Measurements from ENCODE around the gene PPY. TPM values are rescaled to one million over a fixed set of nuclear protein-coding genes. Genes with fewer than 3 reads are reported as not detected.
"Not testable (repeated sequence)": the region's sequence is repeated elsewhere in the genome, so short reads cannot be mapped to it uniquely, and the experiment has no call there.

The PPY gene
- total RNA-seq, 1 donor from 2014 or later: not detected

DNA sequence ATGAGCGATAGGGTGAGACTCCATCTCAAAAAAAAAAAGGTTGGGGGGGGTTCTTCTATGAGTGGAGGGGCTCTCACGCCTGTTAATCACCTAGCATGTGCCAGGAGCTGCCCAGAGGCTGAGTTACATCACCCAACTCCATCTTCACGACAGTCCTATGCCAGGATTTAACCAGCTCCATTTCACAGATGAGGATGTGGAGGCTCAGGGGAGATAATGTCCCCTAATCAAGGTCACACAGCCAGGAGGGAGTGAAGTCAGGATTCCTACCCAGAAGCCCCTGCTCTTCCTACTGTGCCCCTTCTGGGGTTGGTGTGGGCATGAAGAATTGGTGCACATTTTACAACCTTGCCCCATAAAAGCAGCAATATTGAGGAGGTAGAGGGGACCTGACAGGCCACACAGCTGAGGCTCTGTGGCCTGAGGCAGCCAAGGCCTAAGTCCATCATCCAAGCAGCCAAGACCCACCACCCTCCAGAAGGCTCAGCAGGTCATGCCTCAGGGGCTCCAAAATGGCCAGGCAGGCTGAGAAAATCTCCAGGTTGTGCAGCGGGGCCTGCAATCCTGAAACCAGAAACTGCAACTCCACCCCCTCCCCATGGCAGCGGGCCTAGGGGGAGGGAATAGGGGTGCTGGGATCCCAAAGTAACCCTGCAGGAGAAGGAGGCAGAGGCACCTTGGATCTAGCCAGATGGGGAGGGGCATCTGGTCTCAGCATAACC, 6.9 kb downstream of the PPY start:
- FAIRE-seq: no peak
- DNase-seq (ENCODE audit: low spot score in 2 of 2): no peak

GRCh38 chr17:43932923-43933322, 9.4 kb downstream of the PPY start:
- DNase-seq (ENCODE audit: low spot score in 2 of 2): no peak
- FAIRE-seq: no peak

GRCh38 chr17:43932357-43932756, 9.9 kb downstream of the PPY start:
- FAIRE-seq: no peak
- no peak for DNase-seq (ENCODE audit: low spot score in 2 of 2)

- FAIRE-seq: no peak
Observed at GRCh38 chr17:43931062-43931571, 11.2 kb downstream of the PPY start.

DNA sequence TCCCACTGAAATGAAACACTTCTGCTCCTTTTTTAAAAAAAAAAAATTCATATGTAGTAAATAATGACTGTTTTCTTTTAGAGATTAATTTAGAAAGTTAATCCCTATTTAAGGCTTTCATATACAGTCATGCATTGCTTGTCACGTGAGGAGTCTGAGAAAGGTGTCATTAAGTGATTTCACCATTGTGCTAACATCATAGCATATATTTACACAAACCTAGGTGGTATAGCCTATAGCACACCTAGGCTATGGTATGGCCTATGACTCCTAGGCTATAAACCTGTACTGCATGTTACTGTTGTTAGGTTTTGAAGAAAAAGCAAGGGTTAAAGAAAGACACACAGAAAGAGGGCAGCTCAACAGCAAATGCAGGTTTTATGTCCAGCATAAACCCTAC, 13.7 kb downstream of the PPY start:
- FAIRE-seq: no peak
- no peak for DNase-seq (ENCODE audit: low spot score in 2 of 2)

More at GRCh38 chr17:43931062-43931571, 11.2 kb downstream of the PPY start:
- DNase-seq (ENCODE audit: low spot score in 2 of 2): no peak

GRCh38 chr17:43927929-43928328, 14.3 kb downstream of the PPY start:
- DNase-seq (ENCODE audit: low spot score in 2 of 2); FAIRE-seq: not testable (repeated sequence)

DNA sequence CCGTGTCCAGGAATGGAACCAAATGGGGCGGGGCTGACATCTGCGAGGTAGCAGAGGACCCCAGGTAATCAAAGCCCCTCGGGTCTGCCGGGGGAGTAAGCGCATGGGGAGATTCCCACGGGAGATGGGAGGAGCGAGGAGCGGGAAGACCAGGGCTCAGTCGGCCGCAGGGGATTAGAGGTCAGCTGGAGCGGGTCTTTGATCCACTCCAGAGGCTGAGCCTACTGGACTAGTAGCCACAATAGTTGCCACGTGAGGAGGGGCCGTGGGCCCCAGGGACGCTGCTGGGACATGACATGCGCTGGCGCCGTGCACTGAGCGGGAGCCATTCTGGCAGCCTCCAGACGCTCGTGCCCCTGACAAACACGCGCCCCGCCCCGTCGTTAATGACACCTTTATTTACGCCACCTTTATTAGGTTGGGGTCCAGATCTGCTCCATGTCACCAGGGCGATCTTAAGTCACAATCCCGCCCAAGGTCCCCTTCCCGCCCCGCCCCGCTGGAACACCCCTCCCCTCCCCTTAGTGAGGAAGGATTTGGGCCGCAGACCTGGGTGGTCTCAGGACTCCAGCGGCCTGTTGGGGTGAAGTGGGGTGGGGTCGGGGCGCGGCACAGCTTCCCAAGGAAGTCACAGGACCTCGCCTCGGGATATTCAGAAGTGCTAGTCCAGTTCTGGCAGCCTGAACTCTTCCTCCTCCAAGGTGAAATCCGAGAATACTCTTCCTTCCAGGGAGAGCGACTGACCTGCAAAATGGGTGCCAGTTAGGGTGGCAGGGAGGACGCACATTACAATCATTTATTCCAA, 15.0 kb downstream of the PPY start:
- FAIRE-seq: no peak
- DNase-seq (ENCODE audit: low spot score in 2 of 2): peak in 1 of 2 donors; percentile 36

DNA sequence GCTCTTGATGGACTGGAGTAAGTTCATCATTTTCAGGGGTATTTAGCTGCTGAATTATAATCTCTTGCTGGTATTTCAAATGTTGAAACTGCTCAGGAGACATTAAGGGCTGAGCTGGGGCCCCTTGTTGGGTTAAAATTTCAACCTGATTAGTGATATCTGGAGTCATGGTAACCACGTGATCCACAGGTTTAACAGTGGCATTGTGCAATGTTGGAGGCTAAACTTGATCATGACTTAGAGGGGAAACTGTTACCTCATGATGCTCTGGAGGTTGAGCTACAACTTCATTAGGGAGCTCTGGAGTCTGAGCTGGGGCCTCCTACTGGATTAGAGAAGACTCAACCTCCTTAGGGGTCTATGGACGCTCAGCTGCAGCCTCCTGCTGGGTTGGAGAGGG, 17.7 kb downstream of the PPY start:
- DNase-seq (ENCODE audit: low spot score in 2 of 2) (no peak), FAIRE-seq (no peak)

GRCh38 chr17:43920500-43921095, 21.7 kb downstream of the PPY start:
- FAIRE-seq (no peak), DNase-seq (ENCODE audit: low spot score in 2 of 2) (no peak)

DNA sequence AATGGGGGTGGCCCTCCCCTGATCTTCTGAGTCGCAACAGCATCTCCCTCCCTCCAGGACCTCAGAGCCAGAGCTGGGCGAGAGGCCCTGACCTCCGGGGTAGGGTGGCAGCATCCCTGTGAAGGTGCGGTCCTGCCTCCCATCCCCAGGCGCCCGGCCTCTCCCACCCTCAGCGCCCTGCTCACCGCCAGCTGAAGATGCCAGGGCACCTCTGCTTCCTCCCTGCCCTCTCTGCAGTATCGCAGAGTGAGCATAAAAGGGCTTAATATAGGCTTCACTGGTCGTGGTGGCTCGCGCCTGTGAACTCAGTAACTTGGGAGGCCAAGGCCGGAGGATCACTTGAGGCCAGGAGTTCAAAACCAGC, 24.3 kb downstream of the PPY start:
- no peak for DNase-seq (ENCODE audit: low spot score in 2 of 2)
- no peak for FAIRE-seq

DNA sequence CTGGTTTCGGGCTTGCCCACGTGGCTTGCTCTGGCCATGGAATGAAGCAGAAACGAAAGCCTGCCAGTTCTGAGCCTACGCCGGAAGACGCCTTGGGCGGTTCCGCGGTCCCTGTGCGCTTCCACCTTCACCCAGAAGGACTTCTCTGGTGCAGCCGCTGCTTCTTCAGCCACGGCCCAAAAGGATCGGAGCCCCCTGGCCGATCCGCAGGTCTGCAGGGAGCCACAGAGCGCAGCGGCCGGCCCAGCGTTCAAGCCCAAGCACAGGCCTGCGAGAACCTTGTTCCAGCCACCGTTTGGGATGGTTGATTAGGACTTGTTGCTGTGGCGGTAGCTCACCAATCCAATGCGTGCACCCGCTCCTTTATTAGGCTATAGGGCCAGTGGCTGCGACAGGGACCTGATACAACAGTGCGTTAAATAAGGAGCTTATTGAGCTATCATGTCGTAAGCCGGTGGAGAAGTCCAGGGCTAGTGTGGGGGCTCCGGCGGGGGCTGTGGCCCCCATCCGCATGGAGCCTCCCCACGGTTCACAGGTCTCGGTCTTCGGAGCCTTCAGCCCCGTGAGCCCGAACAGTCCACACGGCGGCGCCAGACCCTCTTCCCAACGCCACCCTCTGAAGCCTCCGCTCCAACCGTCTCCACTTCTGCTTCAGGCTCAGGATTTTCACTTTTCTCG, 24.8 kb downstream of the PPY start:
- FAIRE-seq: no peak

GRCh38 chr17:43917016-43917347, 25.3 kb downstream of the PPY start:
- FAIRE-seq: no peak
- DNase-seq (ENCODE audit: low spot score in 2 of 2): no peak

More for the DNA sequence above, 24.8 kb downstream of the PPY start:
- no peak for DNase-seq (ENCODE audit: low spot score in 2 of 2)

- FAIRE-seq (no peak), DNase-seq (ENCODE audit: low spot score in 2 of 2) (no peak)
Observed at GRCh38 chr17:43916385-43916784, 25.9 kb downstream of the PPY start.

DNA sequence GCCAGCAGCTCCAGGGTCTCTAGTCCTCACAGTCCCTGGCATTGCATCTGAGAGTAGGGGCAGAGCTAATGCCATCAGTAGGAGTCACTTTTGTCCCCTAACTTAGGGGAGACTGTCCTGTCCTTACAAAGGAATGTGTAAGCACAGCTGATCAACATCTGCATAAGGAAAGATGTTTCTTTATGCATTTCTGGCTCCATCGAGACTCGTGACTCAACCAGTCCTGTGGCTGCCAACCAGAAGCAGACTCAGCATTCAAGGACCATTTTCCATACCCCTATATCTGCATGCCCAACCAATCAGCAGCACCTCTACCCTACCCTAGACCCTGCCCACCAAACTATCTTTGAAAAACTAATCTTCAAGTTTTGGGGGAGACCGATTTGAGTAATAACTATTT, 26.7 kb downstream of the PPY start:
- DNase-seq (ENCODE audit: low spot score in 2 of 2) (no peak), FAIRE-seq (no peak)

DNA sequence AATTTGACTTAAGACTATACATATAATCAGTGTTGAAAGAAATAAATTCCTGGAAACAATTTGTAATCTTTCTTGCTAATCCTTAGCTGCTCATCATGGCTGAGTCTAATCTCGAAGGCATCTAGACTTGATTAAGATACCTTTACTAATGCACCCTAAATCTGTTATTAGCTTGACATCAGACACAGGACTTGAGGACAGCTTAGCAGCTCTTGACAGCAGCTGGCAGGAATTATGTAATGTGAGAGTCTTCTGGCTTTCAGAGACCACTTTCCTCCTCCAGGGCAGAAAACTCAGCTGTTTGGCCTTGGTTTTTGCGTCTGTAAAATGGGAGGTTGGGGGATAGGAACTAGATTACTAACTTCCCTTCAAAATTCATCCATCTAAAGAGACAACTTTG, 27.8 kb downstream of the PPY start:
- DNase-seq (ENCODE audit: low spot score in 2 of 2) (no peak), FAIRE-seq (no peak)

DNA sequence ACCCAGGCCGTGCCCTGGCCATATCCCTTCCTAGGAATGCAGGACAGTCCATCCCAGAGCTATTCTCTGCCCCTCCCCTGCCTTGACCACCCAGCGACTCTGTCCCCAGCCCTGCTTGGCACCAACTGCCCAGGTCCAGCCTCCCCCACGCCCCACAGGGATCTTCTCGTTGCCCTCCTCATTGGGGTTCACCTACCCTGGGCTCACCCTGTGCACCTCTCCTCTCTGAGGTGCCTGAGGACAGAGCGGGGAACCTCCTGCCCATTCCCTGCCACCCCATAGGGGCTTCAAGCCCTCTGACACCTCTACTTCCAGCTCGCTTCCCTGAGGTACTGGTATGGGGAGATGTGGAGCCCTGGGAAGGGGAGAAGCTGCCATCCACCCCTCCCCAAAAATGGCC, 28.7 kb downstream of the PPY start:
- no peak for DNase-seq (ENCODE audit: low spot score in 2 of 2)
- FAIRE-seq: no peak

DNA sequence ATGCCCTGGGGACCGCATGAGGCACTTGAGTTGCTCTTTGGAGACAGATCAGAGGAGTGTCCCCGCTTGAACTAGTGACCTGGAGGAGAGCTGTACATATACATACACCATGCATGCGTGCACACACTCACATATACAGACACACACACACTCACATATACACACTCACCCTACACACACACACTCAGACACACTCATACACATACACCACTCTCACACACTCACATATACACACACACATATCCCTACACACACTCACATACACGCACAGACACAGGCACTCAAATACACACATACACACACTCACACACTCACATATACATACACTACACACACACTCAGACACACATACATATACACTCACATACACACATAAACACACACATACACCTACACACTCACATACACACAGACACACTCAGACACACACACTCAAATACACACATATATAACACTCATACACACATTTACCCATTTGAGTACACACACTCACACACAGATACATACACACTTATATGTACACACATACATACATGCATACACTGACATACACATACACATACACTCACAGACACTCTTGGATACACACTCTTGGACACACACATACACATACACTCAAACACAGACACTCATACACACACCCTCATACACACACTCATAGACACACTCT, 29.5 kb downstream of the PPY start:
- no peak for FAIRE-seq
- DNase-seq (ENCODE audit: low spot score in 2 of 2): no peak

GRCh38 chr17:43911904-43912303, 30.4 kb downstream of the PPY start:
- DNase-seq (ENCODE audit: low spot score in 2 of 2): no peak
- no peak for FAIRE-seq

DNA sequence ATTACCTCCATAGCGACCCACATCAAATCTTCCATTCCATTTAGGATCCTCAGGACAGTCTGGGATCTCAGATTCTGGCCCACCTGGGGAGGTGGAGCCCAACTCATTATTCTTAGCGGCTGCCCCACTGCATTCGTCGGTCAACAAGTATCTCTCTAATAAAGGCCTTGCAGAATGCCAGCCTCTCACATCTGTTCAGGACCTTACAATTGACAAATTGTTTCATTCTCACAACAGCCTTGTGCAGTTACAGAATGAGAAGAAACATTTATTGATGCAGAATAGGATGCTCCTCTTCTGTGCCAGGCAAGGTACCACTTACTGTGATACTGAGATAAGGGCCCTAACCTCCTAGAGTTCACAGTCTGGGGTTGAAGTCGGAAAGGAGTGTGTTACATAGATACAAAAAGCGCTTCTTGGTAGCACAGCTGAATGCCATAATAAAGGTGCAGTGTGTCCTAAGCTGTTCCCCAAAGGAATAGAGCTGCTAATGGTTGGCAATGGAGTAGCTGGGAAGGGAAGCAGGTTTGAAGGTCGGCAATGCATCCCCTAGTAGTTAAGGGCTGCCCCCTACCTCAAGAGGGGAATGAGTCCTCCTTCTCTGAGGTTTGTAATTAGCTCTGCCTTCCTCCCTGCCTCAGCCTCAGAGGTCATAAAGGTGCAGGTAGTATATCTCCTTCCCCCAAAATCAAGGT, 32.6 kb downstream of the PPY start:
- DNase-seq (ENCODE audit: low spot score in 2 of 2) (peak in 1 of 2 donors; percentile 43), FAIRE-seq (no peak)
